OCI-LY3 (cell line): ENCODE measurements around the gene ARHGAP29.

ENCODE experiments used
- H2AFZ ChIP-seq: fragments of 200-600, 300-600 bp; shearing (Covaris generic); 2 replicates; pipeline ENCODE4 v1.6.0; 2014; ENCODE audit warnings: antibody characterized with exemption, low read depth, low read length
- H3K27ac ChIP-seq: fragments of 200-600, 300-600 bp; sonication (generic); 2 replicates; pipeline ENCODE4 v1.5.1; 2014; ENCODE audit warnings: mild to moderate bottlenecking, low read length, moderate library complexity, mixed read lengths
- H3K27me3 ChIP-seq: fragments of 200-600, 300-600 bp; sonication (generic); 2 replicates; pipeline ENCODE4 v1.6.1; 2014; ENCODE audit warnings: low read depth, low read length, mixed read lengths
- H3K36me3 ChIP-seq: fragments of 200-600, 300-600 bp; sonication (generic); replicated peaks from 2 replicates; pipeline ENCODE3; 2014; ENCODE audit warnings: low read depth, low read length, mixed read lengths
- H3K4me1 ChIP-seq: fragments of 300-600, 200-600 bp; sonication (generic); 2 replicates; pipeline ENCODE4 v1.6.1; 2014; ENCODE audit warnings: low read length, mixed read lengths
- H3K4me2 ChIP-seq: fragments of 200-600, 300-600 bp; sonication (generic); 2 replicates; pipeline ENCODE4 v1.6.1; 2014; ENCODE audit warnings: low read length, mixed read lengths
- H3K4me3 ChIP-seq: fragments of 300-600, 200-600 bp; sonication (generic); 2 replicates; pipeline ENCODE4 v1.5.1; 2014; ENCODE audit warnings: antibody characterized with exemption, mild to moderate bottlenecking, low read length, moderate library complexity
- H3K79me2 ChIP-seq: fragments of 300-600, 200-600 bp; shearing (Covaris generic); 2 replicates; pipeline ENCODE4 v1.6.1; 2014; ENCODE audit warnings: mild to moderate bottlenecking, low read length, mixed read lengths
- H3K9ac ChIP-seq: fragments of 300-600, 200-600 bp; shearing (Covaris generic); 2 replicates; pipeline ENCODE4 v1.6.0; 2014; ENCODE audit warnings: mild to moderate bottlenecking, low read length, moderate library complexity
- H3K9me3 ChIP-seq: fragments of 200-600, 300-600 bp; shearing (Covaris generic); 2 replicates; pipeline ENCODE4 v1.6.1; 2014; ENCODE audit warnings: low read length, mixed read lengths; ENCODE audit not compliant: insufficient read depth
- H4K20me1 ChIP-seq: fragments of 200-600, 300-600 bp; sonication (generic); 2 replicates; pipeline ENCODE4 v1.6.1; 2016; ENCODE audit warnings: low read length, mixed read lengths; ENCODE audit not compliant: insufficient read depth
- CTCF ChIP-seq: fragments of 200-600, 300-600 bp; sonication (generic); IDR thresholded peaks from 2 replicates; pipeline ENCODE4 v1.5.1; 2014; ENCODE audit warnings: antibody characterized with exemption, low read length, low read depth
- EZH2phosphoT487 ChIP-seq: fragments of 200-600 bp; shearing (Covaris generic); IDR thresholded peaks from 2 replicates; pipeline ENCODE4 v1.6.1; 2018; ENCODE audit warnings: antibody characterized with exemption, mixed run types, low read depth

The ARHGAP29 gene

GRCh38 chr1:94126651-94127050, 110.7 kb downstream of the ARHGAP29 start:
- H3K27me3 ChIP-seq, result peaks cover 21% of the 10 kb centered on the region
- H3K79me2 ChIP-seq, result no peaks in the 10 kb centered on the region
- TF ChIP-seq CTCF, result no peak
- no peaks in the 10 kb centered on the region for H3K36me3 ChIP-seq
- H3K4me2 ChIP-seq, result no peak overlapping the region
- no peak overlapping the region for H3K4me3 ChIP-seq
- H3K27ac ChIP-seq, result no peak overlapping the region
- no peaks in the 10 kb centered on the region for H4K20me1 ChIP-seq
- H3K4me1 ChIP-seq, result no peaks in the 10 kb centered on the region
- no peak overlapping the region for H3K9ac ChIP-seq
- H2AFZ ChIP-seq, result no peak overlapping the region
- no peaks in the 10 kb centered on the region for H3K9me3 ChIP-seq

GRCh38 chr1:94125551-94126514, 111.6 kb downstream of the ARHGAP29 start:
- Histone ChIP-seq H3K27ac (no peak overlapping the region), H2AFZ (no peak overlapping the region), H3K79me2 (no peaks in the 10 kb centered on the region), H3K36me3 (no peaks in the 10 kb centered on the region), H3K4me2 (no peak overlapping the region), H3K9me3 (no peaks in the 10 kb centered on the region), H4K20me1 (no peaks in the 10 kb centered on the region), H3K4me1 (no peaks in the 10 kb centered on the region), H3K9ac (no peak overlapping the region), H3K4me3 (no peak overlapping the region), H3K27me3 (peaks cover 21% of the 10 kb centered on the region)
- TF ChIP-seq CTCF (no peak), EZH2phosphoT487 (no peak)

- Histone ChIP-seq H3K4me3 (no peak overlapping the region), H3K27me3 (peaks cover 21% of the 10 kb centered on the region), H4K20me1 (no peaks in the 10 kb centered on the region), H3K9ac (no peak overlapping the region), H3K36me3 (no peaks in the 10 kb centered on the region), H3K4me2 (no peak overlapping the region), H3K79me2 (no peaks in the 10 kb centered on the region), H2AFZ (no peak overlapping the region), H3K4me1 (no peaks in the 10 kb centered on the region), H3K27ac (no peak overlapping the region), H3K9me3 (no peaks in the 10 kb centered on the region)
- no peak for TF ChIP-seq CTCF
- no peak for TF ChIP-seq EZH2phosphoT487
Measured at GRCh38 chr1:94124538-94124937, 112.8 kb downstream of the ARHGAP29 start.

GRCh38 chr1:94122201-94122970, 115.0 kb downstream of the ARHGAP29 start:
- Histone ChIP-seq H2AFZ (no peak overlapping the region), H3K4me2 (no peak overlapping the region), H3K79me2 (no peaks in the 10 kb centered on the region), H3K4me3 (no peak overlapping the region), H3K9ac (no peak overlapping the region), H3K27me3 (peaks cover 30% of the 10 kb centered on the region), H3K4me1 (no peaks in the 10 kb centered on the region), H3K27ac (no peak overlapping the region), H3K36me3 (no peaks in the 10 kb centered on the region), H4K20me1 (no peaks in the 10 kb centered on the region), H3K9me3 (no peaks in the 10 kb centered on the region)
- TF ChIP-seq EZH2phosphoT487 (no peak), CTCF (no peak)
